ENCODE results near the gene HAUS7.

HAUS7 gene

DNA sequence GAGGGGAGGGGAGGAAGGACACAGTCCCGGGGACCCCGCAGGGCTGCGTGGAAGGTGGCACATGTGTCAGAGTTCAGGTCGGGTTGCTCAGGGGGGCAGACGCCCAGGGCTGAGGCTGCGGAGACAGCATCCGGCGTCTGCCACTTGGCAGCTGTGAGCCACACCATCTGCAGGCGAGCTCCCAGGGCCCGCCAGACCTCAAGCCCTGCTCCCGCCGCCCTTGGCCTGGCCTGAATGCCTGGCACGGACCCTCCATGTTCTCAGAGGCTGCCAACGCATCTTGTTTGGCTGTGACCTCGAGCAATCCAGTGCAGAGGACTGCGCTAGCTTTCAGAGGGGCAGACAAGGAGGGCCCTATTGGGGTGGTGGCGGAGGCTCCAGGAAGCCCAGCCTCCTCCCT lies 29.5 kb upstream of the HAUS7 start:
- DNase-seq, result no peak
- H3K9me3 ChIP-seq (ENCODE audit: control insufficient read depth, low read length), result no peaks in the 10 kb centered on the region

DNA sequence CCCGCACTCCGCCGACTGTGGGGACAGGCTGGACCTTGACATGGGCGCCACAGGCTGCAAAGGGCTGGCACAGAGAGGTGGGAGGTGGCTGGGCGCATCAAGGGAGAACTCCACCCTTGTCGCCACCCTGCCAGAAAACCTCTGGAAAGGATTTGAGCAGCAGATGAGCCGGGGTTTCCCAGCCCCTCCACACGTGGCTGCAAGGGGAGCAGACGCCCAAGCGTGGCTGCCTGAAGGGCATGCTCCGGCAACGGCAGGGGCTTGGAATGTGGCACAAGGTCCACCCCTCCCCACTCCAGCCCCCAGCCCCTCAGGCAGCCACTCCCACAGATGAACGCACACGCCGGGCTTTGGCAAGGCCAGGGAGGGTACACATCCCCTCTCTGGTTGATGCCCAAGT lies 29.0 kb upstream of the HAUS7 start:
- no peaks in the 10 kb centered on the region for H3K36me3 ChIP-seq (ENCODE audit: control insufficient read depth, insufficient read depth, low read length)
- no peaks in the 10 kb centered on the region for H3K9me3 ChIP-seq (ENCODE audit: control insufficient read depth, low read length)

More for the DNA sequence above, 29.5 kb upstream of the HAUS7 start:
- H3K4me1 ChIP-seq (ENCODE audit: control insufficient read depth, insufficient read depth, low read length, poor library complexity, severe bottlenecking), result no peaks in the 10 kb centered on the region
- H3K36me3 ChIP-seq (ENCODE audit: control insufficient read depth, insufficient read depth, low read length), result no peaks in the 10 kb centered on the region
- no peaks in the 10 kb centered on the region for H3K27me3 ChIP-seq (replicated peaks; ENCODE audit: control insufficient read depth, insufficient read depth, low read length, poor library complexity, severe bottlenecking)
- no peak overlapping the region for H3K4me3 ChIP-seq (ENCODE audit: insufficient read depth, low read depth, low read length, poor library complexity, severe bottlenecking)
- no peak overlapping the region for H3K27ac ChIP-seq (ENCODE audit: insufficient read depth, low read length, poor library complexity, severe bottlenecking)

DNA sequence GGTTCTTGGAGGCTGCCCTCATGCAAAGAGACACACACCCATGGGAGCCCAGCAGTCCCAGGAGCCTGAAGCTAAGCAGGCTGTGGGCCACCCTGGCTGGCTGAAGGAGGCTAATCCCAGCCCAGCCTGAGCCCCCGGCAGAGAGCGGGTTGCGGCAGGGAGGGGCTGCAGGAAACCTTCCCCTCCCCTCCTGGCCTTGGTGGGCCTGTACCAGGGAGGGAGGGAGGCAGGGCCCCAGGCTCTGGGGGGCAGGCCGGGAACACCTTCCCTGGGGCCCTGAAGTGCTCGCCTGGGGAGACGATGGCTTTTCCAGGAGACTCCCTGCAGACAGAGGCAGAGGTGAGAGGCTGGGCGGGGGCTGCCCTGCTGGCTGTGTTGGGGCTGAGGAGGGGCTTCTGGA lies 28.1 kb upstream of the HAUS7 start:
- Histone ChIP-seq H3K27ac (ENCODE audit: insufficient read depth, low read length, poor library complexity, severe bottlenecking) (no peak overlapping the region), H3K36me3 (ENCODE audit: control insufficient read depth, insufficient read depth, low read length) (no peaks in the 10 kb centered on the region), H3K27me3 (replicated peaks; ENCODE audit: control insufficient read depth, insufficient read depth, low read length, poor library complexity, severe bottlenecking) (no peaks in the 10 kb centered on the region), H3K9me3 (ENCODE audit: control insufficient read depth, low read length) (no peaks in the 10 kb centered on the region), H3K4me3 (ENCODE audit: insufficient read depth, low read depth, low read length, poor library complexity, severe bottlenecking) (no peak overlapping the region), H3K4me1 (ENCODE audit: control insufficient read depth, insufficient read depth, low read length, poor library complexity, severe bottlenecking) (no peaks in the 10 kb centered on the region)
- DNase-seq, result no peak

More for the DNA sequence above, 29.0 kb upstream of the HAUS7 start:
- H3K4me1 ChIP-seq (ENCODE audit: control insufficient read depth, insufficient read depth, low read length, poor library complexity, severe bottlenecking), result no peaks in the 10 kb centered on the region
- no peaks in the 10 kb centered on the region for H3K27me3 ChIP-seq (replicated peaks; ENCODE audit: control insufficient read depth, insufficient read depth, low read length, poor library complexity, severe bottlenecking)
- DNase-seq, result no peak
- H3K4me3 ChIP-seq (ENCODE audit: insufficient read depth, low read depth, low read length, poor library complexity, severe bottlenecking), result no peak overlapping the region
- H3K27ac ChIP-seq (ENCODE audit: insufficient read depth, low read length, poor library complexity, severe bottlenecking), result no peak overlapping the region

DNA sequence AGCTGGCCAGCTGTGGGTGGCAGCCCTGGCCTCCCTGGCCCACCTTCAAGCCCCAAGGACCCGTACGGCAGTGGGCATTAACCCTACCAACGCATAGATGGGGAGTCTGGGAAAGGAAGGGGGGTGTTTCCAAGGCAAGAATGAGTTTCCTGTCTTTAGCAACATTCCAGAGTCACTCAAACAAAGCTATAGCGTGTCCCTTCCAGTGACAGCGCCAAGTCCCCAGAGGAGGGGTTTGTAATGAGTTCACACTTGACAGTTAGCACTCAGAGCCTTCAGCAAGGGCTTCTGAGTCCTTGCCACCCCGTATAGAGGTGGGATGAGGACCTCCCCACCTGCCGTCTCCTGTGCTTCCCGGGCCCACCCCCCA lies 26.2 kb upstream of the HAUS7 start:
- Histone ChIP-seq H3K36me3 (ENCODE audit: control insufficient read depth, insufficient read depth, low read length) (no peaks in the 10 kb centered on the region), H3K9me3 (ENCODE audit: control insufficient read depth, low read length) (no peaks in the 10 kb centered on the region), H3K4me3 (ENCODE audit: insufficient read depth, low read depth, low read length, poor library complexity, severe bottlenecking) (no peak overlapping the region), H3K27me3 (replicated peaks; ENCODE audit: control insufficient read depth, insufficient read depth, low read length, poor library complexity, severe bottlenecking) (no peaks in the 10 kb centered on the region), H3K27ac (ENCODE audit: insufficient read depth, low read length, poor library complexity, severe bottlenecking) (no peak overlapping the region), H3K4me1 (ENCODE audit: control insufficient read depth, insufficient read depth, low read length, poor library complexity, severe bottlenecking) (no peaks in the 10 kb centered on the region)
- DNase-seq, result no peak

DNA sequence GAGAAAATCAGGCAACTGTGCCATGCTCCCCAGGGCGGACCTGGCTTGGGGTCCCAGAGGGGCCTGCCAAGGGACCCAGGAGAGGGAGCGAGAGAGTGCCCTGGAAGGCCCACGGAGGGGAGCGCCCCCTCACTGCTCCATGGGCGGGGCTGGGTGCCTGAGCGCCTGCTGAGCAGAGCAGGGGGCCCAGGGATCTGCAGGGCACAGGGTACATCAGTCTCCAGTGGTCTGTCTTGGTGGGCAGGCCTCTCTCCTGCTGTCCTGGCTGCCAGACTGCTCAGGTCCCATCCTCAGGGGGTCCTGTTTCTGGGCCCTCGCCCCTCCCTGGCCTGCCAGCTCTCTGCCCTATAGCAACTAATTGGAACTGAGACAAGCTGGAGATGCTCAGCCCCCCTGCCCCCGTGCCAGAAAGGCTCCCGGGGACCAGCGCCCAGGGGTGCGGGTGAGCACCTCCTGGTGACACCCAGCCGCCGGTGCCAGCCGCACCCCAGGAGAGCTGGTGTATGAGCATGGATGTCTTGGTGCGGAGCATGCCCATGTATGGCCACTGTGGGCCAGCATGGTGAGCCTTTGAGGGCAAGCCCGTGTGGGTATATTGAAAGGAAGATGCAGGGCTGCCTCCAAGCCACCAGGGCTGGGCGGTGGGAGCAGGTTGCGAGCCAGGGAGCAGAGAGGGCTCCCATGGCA lies 25.7 kb upstream of the HAUS7 start:
- H3K9me3 ChIP-seq (ENCODE audit: control insufficient read depth, low read length), result no peaks in the 10 kb centered on the region
- no peaks in the 10 kb centered on the region for H3K4me1 ChIP-seq (ENCODE audit: control insufficient read depth, insufficient read depth, low read length, poor library complexity, severe bottlenecking)
- H3K4me3 ChIP-seq (ENCODE audit: insufficient read depth, low read depth, low read length, poor library complexity, severe bottlenecking), result no peak overlapping the region

DNA sequence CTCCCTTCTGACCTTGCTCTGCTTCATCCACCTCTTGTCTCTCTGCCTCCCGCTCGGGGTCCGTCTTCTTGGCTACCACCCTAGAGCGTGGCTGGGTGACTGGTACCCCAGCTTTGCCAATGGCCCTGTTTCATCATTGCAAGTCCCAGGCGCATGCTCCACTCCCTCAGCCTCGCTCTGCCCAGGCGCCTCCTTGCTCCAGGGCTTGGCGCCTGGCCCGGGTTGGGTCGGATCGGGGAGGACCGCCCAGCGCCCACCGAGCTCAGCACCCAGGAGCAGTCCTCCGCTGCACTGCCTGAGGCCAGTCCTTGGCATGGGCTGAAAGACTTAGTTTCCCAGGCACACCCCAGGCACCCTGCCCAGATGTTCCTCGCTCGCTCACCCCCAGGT lies 25.0 kb upstream of the HAUS7 start:
- no peak overlapping the region for H3K4me3 ChIP-seq (ENCODE audit: insufficient read depth, low read depth, low read length, poor library complexity, severe bottlenecking)

More for the DNA sequence above, 25.7 kb upstream of the HAUS7 start:
- Histone ChIP-seq H3K27ac (ENCODE audit: insufficient read depth, low read length, poor library complexity, severe bottlenecking) (no peak overlapping the region), H3K36me3 (ENCODE audit: control insufficient read depth, insufficient read depth, low read length) (no peaks in the 10 kb centered on the region), H3K27me3 (replicated peaks; ENCODE audit: control insufficient read depth, insufficient read depth, low read length, poor library complexity, severe bottlenecking) (no peaks in the 10 kb centered on the region)
- no peak for DNase-seq

DNA sequence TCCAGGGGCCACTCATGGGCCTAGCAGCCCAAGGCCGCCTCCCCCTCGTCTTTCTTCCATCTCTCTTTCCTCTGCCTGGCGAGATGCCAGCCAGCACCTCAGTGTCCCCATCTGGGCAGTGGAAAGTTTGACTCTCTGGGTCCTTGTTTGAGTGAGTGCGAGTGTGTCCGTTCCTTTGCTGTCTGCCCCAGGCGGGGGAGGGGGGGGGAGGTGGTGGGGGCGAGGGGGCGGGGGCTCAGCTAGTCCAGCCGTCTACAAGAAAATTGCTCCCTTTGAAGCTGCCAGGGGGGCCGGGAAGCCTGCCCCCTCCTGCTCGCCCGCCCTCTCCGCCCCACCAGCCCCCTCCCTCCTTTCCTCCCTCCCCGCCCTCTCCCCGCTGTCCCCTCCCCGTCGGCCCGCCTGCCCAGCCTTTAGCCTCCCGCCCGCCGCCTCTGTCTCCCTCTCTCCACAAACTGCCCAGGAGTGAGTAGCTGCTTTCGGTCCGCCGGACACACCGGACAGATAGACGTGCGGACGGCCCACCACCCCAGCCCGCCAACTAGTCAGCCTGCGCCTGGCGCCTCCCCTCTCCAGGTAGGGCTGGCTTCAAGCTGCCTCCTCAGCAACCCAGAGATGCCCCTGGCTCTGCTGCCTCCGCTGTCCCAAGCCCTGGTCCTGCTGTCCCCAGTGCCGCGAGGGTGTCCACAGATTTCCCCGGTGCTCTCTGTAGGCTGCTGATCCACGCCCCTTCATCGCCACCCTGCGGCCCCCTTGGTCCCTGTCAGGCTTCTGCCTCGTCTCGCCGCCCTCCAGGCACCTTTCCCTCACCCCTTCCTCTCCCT lies 24.4 kb upstream of the HAUS7 start, which contains the start of gene BGN:
Gene BGN (plus strand): TSS at position 440 of the 821 bp plus-strand sequence. CDS start 9,652 bp downstream, outside the sequence.
- Histone ChIP-seq H3K27ac (ENCODE audit: insufficient read depth, low read length, poor library complexity, severe bottlenecking) (no peak within 1 kb of the TSS), H3K36me3 (ENCODE audit: control insufficient read depth, insufficient read depth, low read length) (no peaks in the 10 kb centered on the region), H3K4me1 (ENCODE audit: control insufficient read depth, insufficient read depth, low read length, poor library complexity, severe bottlenecking) (no peaks in the 10 kb centered on the region), H3K9me3 (ENCODE audit: control insufficient read depth, low read length) (no peaks in the 10 kb centered on the region), H3K27me3 (replicated peaks; ENCODE audit: control insufficient read depth, insufficient read depth, low read length, poor library complexity, severe bottlenecking) (no peaks in the 10 kb centered on the region), H3K4me3 (ENCODE audit: insufficient read depth, low read depth, low read length, poor library complexity, severe bottlenecking) (no peak within 1 kb of the TSS)
- no peak for DNase-seq

More for the DNA sequence above, 25.0 kb upstream of the HAUS7 start:
- DNase-seq, result no peak
- no peaks in the 10 kb centered on the region for H3K9me3 ChIP-seq (ENCODE audit: control insufficient read depth, low read length)
- H3K4me1 ChIP-seq (ENCODE audit: control insufficient read depth, insufficient read depth, low read length, poor library complexity, severe bottlenecking), result no peaks in the 10 kb centered on the region
- H3K27ac ChIP-seq (ENCODE audit: insufficient read depth, low read length, poor library complexity, severe bottlenecking), result no peak overlapping the region
- H3K36me3 ChIP-seq (ENCODE audit: control insufficient read depth, insufficient read depth, low read length), result no peaks in the 10 kb centered on the region
- no peaks in the 10 kb centered on the region for H3K27me3 ChIP-seq (replicated peaks; ENCODE audit: control insufficient read depth, insufficient read depth, low read length, poor library complexity, severe bottlenecking)

DNA sequence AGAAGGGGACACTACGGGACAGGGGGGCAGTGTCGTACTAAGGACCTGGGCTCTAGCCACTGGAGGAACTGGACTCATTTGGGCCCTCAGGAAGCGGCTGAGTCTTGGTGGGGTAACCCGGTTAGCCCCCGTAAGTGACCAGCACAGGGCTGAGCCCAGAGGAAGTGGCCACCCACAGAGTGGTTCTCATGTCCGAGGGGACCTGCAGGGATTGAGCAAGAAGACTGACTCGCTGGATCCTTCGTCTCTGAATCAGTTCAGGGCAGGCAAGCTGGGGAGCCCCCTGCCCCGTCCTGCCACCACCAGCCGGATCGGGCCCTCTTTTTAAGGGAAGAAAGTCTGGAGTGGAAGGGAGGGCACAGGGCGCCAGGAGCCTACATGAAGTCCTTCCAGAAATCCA lies 23.7 kb upstream of the HAUS7 start:
- H3K4me1 ChIP-seq (ENCODE audit: control insufficient read depth, insufficient read depth, low read length, poor library complexity, severe bottlenecking), result no peaks in the 10 kb centered on the region
- DNase-seq, result no peak
- H3K4me3 ChIP-seq (ENCODE audit: insufficient read depth, low read depth, low read length, poor library complexity, severe bottlenecking), result no peak overlapping the region
- no peaks in the 10 kb centered on the region for H3K9me3 ChIP-seq (ENCODE audit: control insufficient read depth, low read length)
- H3K27me3 ChIP-seq (replicated peaks; ENCODE audit: control insufficient read depth, insufficient read depth, low read length, poor library complexity, severe bottlenecking), result no peaks in the 10 kb centered on the region
- H3K27ac ChIP-seq (ENCODE audit: insufficient read depth, low read length, poor library complexity, severe bottlenecking), result no peak overlapping the region
- H3K36me3 ChIP-seq (ENCODE audit: control insufficient read depth, insufficient read depth, low read length), result no peaks in the 10 kb centered on the region

DNA sequence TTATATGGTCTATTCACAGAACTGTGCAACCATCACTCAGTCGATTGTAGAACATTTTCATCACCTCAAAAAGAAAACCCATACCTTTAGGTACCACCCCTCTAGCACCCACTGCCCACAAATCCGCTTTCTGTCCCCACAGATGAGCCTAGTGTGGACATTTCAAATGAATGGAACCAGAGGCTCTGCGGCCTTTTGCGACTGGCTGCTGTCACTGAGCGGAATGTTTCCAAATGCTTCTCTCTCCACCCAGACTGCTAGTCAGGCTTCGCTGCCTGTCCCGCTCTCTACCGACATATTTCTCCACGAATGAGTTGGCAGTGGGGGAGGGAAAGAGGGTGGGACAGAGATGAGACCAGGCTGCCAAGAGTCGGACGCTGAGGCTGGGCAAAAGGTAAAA lies 22.7 kb upstream of the HAUS7 start:
- Histone ChIP-seq H3K36me3 (ENCODE audit: control insufficient read depth, insufficient read depth, low read length) (no peaks in the 10 kb centered on the region), H3K4me1 (ENCODE audit: control insufficient read depth, insufficient read depth, low read length, poor library complexity, severe bottlenecking) (no peaks in the 10 kb centered on the region), H3K27ac (ENCODE audit: insufficient read depth, low read length, poor library complexity, severe bottlenecking) (no peak overlapping the region), H3K27me3 (replicated peaks; ENCODE audit: control insufficient read depth, insufficient read depth, low read length, poor library complexity, severe bottlenecking) (no peaks in the 10 kb centered on the region), H3K4me3 (ENCODE audit: insufficient read depth, low read depth, low read length, poor library complexity, severe bottlenecking) (no peak overlapping the region), H3K9me3 (ENCODE audit: control insufficient read depth, low read length) (no peaks in the 10 kb centered on the region)
- no peak for DNase-seq

DNA sequence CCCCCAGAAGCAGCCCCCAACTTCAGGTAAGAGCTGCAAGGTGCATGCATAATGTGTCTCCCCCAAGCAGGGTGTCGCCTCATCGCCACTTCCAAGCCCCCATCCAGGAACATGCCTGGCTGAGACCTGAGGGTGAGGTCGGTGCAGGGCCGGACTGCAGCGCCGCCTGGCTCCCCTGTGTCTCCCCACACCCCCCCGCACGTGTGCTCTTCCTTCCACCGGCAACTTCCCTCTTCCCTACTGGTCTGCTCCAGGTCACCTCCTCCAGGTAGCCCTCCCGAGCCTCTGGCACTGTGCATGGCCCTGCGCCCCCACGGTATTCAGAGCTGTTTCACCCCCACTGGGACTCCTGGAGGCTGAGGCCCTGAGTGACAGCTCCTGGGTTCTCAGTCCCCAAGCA lies 22.2 kb upstream of the HAUS7 start:
- Histone ChIP-seq H3K36me3 (ENCODE audit: control insufficient read depth, insufficient read depth, low read length) (no peaks in the 10 kb centered on the region), H3K9me3 (ENCODE audit: control insufficient read depth, low read length) (no peaks in the 10 kb centered on the region), H3K4me3 (ENCODE audit: insufficient read depth, low read depth, low read length, poor library complexity, severe bottlenecking) (no peak overlapping the region), H3K27me3 (replicated peaks; ENCODE audit: control insufficient read depth, insufficient read depth, low read length, poor library complexity, severe bottlenecking) (no peaks in the 10 kb centered on the region), H3K27ac (ENCODE audit: insufficient read depth, low read length, poor library complexity, severe bottlenecking) (no peak overlapping the region), H3K4me1 (ENCODE audit: control insufficient read depth, insufficient read depth, low read length, poor library complexity, severe bottlenecking) (no peaks in the 10 kb centered on the region)
- no peak for DNase-seq
